DND-41 (cell line): Measurements from ENCODE around the gene DGKZ.

Experiments used
- ATAC-seq: fragments of 200-7000 bp; cut with Tn5 transposase; 3 replicates; pipeline ENCODE4 v1.9.1; 2021; ENCODE audit warnings: low read depth; ENCODE audit not compliant: insufficient read depth
- DNase-seq: peaks from one replicate; pipeline ENCODE4 v3.0.0-alpha.2; 2020
- H2AFZ ChIP-seq: 2 replicates; pipeline ENCODE4 v1.6.0; 2012; ENCODE audit warnings: low read depth, low read length
- H3K27ac ChIP-seq: 2 replicates; pipeline ENCODE4 v1.5.1; 2012; ENCODE audit warnings: low read length, inconsistent platforms
- H3K27me3 ChIP-seq: fragments of 200-600 bp; sonication (generic); 2 replicates; pipeline ENCODE4 v1.6.0; 2012; ENCODE audit warnings: low read length, mild to moderate bottlenecking, inconsistent platforms; ENCODE audit not compliant: insufficient read depth, poor library complexity
- H3K36me3 ChIP-seq: 2 replicates; pipeline ENCODE4 v1.5.1; 2012; ENCODE audit warnings: low read length, inconsistent platforms; ENCODE audit not compliant: insufficient read depth
- H3K4me1 ChIP-seq: 2 replicates; pipeline ENCODE4 v1.5.1; 2012; ENCODE audit warnings: mild to moderate bottlenecking, low read length; ENCODE audit not compliant: insufficient read depth
- H3K4me2 ChIP-seq: 2 replicates; pipeline ENCODE4 v1.6.0; 2012; ENCODE audit warnings: mild to moderate bottlenecking, moderate library complexity, low read length, inconsistent platforms; ENCODE audit not compliant: insufficient read depth
- H3K4me3 ChIP-seq, 2 experiments: fragments of 200-600 bp in 1 of 2; shearing (Covaris generic) in 1 of 2; 2 replicates each; pipeline ENCODE4 v1.5.1; 2012 to 2016; ENCODE audit warnings: inconsistent platforms in 2 of 2, low read length in 2 of 2, mild to moderate bottlenecking in 2 of 2, low read depth in 1 of 2, moderate library complexity in 1 of 2
- H3K79me2 ChIP-seq: 2 replicates; pipeline ENCODE4 v1.6.0; 2012; ENCODE audit warnings: low read length, inconsistent platforms; ENCODE audit not compliant: insufficient read depth
- H3K9ac ChIP-seq: 2 replicates; pipeline ENCODE4 v1.6.0; 2012; ENCODE audit warnings: low read depth, mild to moderate bottlenecking, inconsistent platforms, low read length, moderate library complexity
- H3K9me3 ChIP-seq: 2 replicates; pipeline ENCODE4 v1.5.1; 2012; ENCODE audit warnings: low read length, moderate library complexity, mild to moderate bottlenecking, inconsistent platforms; ENCODE audit not compliant: insufficient read depth, severe bottlenecking
- H4K20me1 ChIP-seq: 2 replicates; pipeline ENCODE4 v1.6.0; 2012; ENCODE audit warnings: low read length; ENCODE audit not compliant: insufficient read depth
- CTCF ChIP-seq: IDR thresholded peaks from 2 replicates; pipeline ENCODE4 v1.5.1; 2012; ENCODE audit warnings: borderline replicate concordance, low read length, moderate library complexity, mild to moderate bottlenecking; ENCODE audit not compliant: poor library complexity, severe bottlenecking; ENCODE audit errors: extremely low read depth
- EZH2 ChIP-seq: IDR thresholded peaks from 3 replicates; pipeline ENCODE4 v1.6.1; 2012; ENCODE audit warnings: borderline replicate concordance, low read depth, mild to moderate bottlenecking, moderate library complexity, low read length, inconsistent platforms; ENCODE audit not compliant: severe bottlenecking

Gene DGKZ

GRCh38 chr11:46391578-46392420 lies 44.5 kb downstream of the DGKZ start, which contains the start of gene CHRM4:
Gene CHRM4, minus strand, starts transcription at chr11:46391776. Its CDS starts 5,219 bp downstream, at chr11:46386557.
- Histone ChIP-seq H2AFZ (no peak within 1 kb of the TSS), H3K4me1 (no peaks in the 10 kb centered on the region)
- DNase-seq: no peak

GRCh38 chr11:46392421-46393230 lies 45.4 kb downstream of the DGKZ start:
- Histone ChIP-seq H4K20me1 (peaks cover 42% of the 10 kb centered on the region), H3K4me3 (no peak overlapping the region), H3K27me3 (peaks cover 32% of the 10 kb centered on the region), H3K27ac (no peak overlapping the region), H3K36me3 (peaks cover 20% of the 10 kb centered on the region), H3K4me2 (no peak overlapping the region), H3K9ac (no peak overlapping the region), H2AFZ (no peak overlapping the region), H3K9me3 (no peaks in the 10 kb centered on the region), H3K79me2 (no peaks in the 10 kb centered on the region), H3K4me1 (no peaks in the 10 kb centered on the region)
- TF ChIP-seq CTCF (no peak), EZH2 (no peak)
- ATAC-seq: peak; percentile 87
- peak; percentile 74 for DNase-seq

More at GRCh38 chr11:46391578-46392420, 44.5 kb downstream of the DGKZ start, which contains the start of gene CHRM4:
- H3K27me3 ChIP-seq: peaks cover 37% of the 10 kb centered on the region
- H3K4me2 ChIP-seq: no peak within 1 kb of the TSS
- H3K36me3 ChIP-seq: peaks cover 11% of the 10 kb centered on the region
- H3K79me2 ChIP-seq: no peaks in the 10 kb centered on the region
- no peak within 1 kb of the TSS for H3K27ac ChIP-seq
- peaks cover 34% of the 10 kb centered on the region for H4K20me1 ChIP-seq
- H3K9ac ChIP-seq: no peak within 1 kb of the TSS
- TF ChIP-seq CTCF (no peak), EZH2 (no peak)
- no peaks in the 10 kb centered on the region for H3K9me3 ChIP-seq
- ATAC-seq: no peak
- no peak within 1 kb of the TSS for H3K4me3 ChIP-seq

DNA sequence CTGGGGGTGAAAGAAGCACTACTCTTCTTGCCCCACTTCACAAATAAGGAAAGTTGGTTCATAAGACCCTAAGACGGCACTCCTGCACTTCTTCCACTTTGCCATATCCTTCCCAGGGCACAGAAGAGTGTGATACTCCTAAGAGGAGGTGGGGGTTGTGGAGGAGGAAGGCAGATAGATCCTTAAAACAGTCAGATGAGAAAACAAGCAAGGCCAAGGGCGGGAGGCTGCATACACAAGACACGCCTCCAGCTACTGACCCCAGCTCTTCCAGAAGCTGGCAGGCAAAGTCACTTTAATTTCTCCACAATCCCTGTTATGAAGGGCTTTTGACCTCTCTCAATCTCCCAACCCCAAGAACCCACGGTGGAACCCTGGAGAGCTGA lies 46.0 kb downstream of the DGKZ start:
- Histone ChIP-seq H3K79me2 (no peaks in the 10 kb centered on the region), H3K9me3 (no peaks in the 10 kb centered on the region), H3K4me2 (no peak overlapping the region), H3K27ac (no peak overlapping the region), H3K27me3 (peaks cover 26% of the 10 kb centered on the region), H3K4me1 (no peaks in the 10 kb centered on the region), H3K9ac (no peak overlapping the region), H3K36me3 (peaks cover 26% of the 10 kb centered on the region), H4K20me1 (peaks cover 42% of the 10 kb centered on the region), H2AFZ (no peak overlapping the region), H3K4me3 (no peak overlapping the region)
- TF ChIP-seq EZH2 (no peak), CTCF (no peak)
- ATAC-seq (no peak), DNase-seq (no peak)
